ENCODE data around the gene OR8U1. TPM values are rescaled to one million over a fixed set of nuclear protein-coding genes. Genes with fewer than 3 reads are reported as not detected.

Gene OR8U1
- total and polyA plus RNA-seq, 2 of the 4 experiments (the other 2 are of a cell fraction): not detected

GRCh38 chr11:56410801-56411200, 35.4 kb downstream of the OR8U1 start:
- H4K8ac ChIP-seq (ENCODE audit: low read depth in 2 of 2, low read length in 2 of 2): no peak overlapping the region
- H3K27me3 ChIP-seq (ENCODE audit: control insufficient read depth, insufficient read depth, low read length): no peaks in the 10 kb centered on the region
- TF ChIP-seq BHLHE40 (IDR thresholded peaks at IDR 0.05; ENCODE audit: low read depth, low read length) (no peak), ELK1 (IDR thresholded peaks at IDR 0.05; ENCODE audit: borderline replicate concordance, low read depth, low read length) (no peak)
- H3K4me1 ChIP-seq (ENCODE audit: control insufficient read depth, insufficient read depth, low read length): no peaks in the 10 kb centered on the region
- H3K4ac ChIP-seq (ENCODE audit: low read depth, low read length): no peak overlapping the region
- no peak overlapping the region for H3K4me3 ChIP-seq (ENCODE audit: insufficient read depth, low read depth, low read length)
- no peak overlapping the region for H2AFZ ChIP-seq (replicated peaks; ENCODE audit: low read length, poor library complexity)
- H2BK120ac ChIP-seq (ENCODE audit: low read depth, low read length): no peak overlapping the region
- in situ Hi-C loops (cut with MboI; ENCODE audit: low sequenced_read_pairs): no loop called here
- BruUV-seq (replicated peaks): no TSS peak
- H3K23ac ChIP-seq (ENCODE audit: low read depth, low read length): no peak overlapping the region
- POLR2A ChIA-PET (ENCODE audit: unreplicated experiment): no interaction called here
- H3K14ac ChIP-seq (replicated peaks; ENCODE audit: low read depth, low read length): no peak overlapping the region
- no peaks in the 10 kb centered on the region for H3K36me3 ChIP-seq (ENCODE audit: control insufficient read depth, insufficient read depth, low read length)
- no peak overlapping the region for H3K27ac ChIP-seq (ENCODE audit: insufficient read depth, low read length)
- no peaks in the 10 kb centered on the region for H4K20me1 ChIP-seq (ENCODE audit: insufficient read depth, low read length)
- no peak overlapping the region for H2BK15ac ChIP-seq (ENCODE audit: low read depth, low read length)
- no peak for ATAC-seq (ENCODE audit: low read depth)
- H3K79me1 ChIP-seq (ENCODE audit: low read depth in 1 of 2, low read length in 2 of 2): no peaks in the 10 kb centered on the region
- CTCF ChIA-PET: no interaction called here
- no peak overlapping the region for H2BK20ac ChIP-seq (ENCODE audit: low read depth, low read length)
- no peak for DNase-seq
- H2BK5ac ChIP-seq (ENCODE audit: low read depth, low read length, poor library complexity, severe bottlenecking): no peak overlapping the region
- H3K9me3 ChIP-seq (ENCODE audit: control insufficient read depth, insufficient read depth, low read length): no peaks in the 10 kb centered on the region
- H3K4me2 ChIP-seq (ENCODE audit: low read depth, low read length): no peak overlapping the region
- no peak overlapping the region for H2AK9ac ChIP-seq (replicated peaks; ENCODE audit: low read depth, low read length, poor library complexity)
- no peak overlapping the region for H3K56ac ChIP-seq (ENCODE audit: extremely low read depth, insufficient read depth, low read length)
- dilution Hi-C loops (cut with HindIII; ENCODE audit: low sequenced_read_pairs, unreplicated experiment): no loop called here
- H3K9me1 ChIP-seq (ENCODE audit: insufficient read depth, low read length): no peaks in the 10 kb centered on the region
- no peak overlapping the region for H4K5ac ChIP-seq (ENCODE audit: low read depth, low read length)
- H2AK5ac ChIP-seq (ENCODE audit: low read depth, low read length): no peak overlapping the region
- H3K9ac ChIP-seq (ENCODE audit: low read depth, low read length): no peak overlapping the region
- no peak overlapping the region for H4K91ac ChIP-seq (ENCODE audit: insufficient read depth, low read depth, low read length)
- intact Hi-C loops (cut with micrococcal nuclease): no loop called here
- H3K18ac ChIP-seq (ENCODE audit: low read depth, low read length): no peak overlapping the region
